Measurements from ENCODE around the gene RBP5.

DNA sequence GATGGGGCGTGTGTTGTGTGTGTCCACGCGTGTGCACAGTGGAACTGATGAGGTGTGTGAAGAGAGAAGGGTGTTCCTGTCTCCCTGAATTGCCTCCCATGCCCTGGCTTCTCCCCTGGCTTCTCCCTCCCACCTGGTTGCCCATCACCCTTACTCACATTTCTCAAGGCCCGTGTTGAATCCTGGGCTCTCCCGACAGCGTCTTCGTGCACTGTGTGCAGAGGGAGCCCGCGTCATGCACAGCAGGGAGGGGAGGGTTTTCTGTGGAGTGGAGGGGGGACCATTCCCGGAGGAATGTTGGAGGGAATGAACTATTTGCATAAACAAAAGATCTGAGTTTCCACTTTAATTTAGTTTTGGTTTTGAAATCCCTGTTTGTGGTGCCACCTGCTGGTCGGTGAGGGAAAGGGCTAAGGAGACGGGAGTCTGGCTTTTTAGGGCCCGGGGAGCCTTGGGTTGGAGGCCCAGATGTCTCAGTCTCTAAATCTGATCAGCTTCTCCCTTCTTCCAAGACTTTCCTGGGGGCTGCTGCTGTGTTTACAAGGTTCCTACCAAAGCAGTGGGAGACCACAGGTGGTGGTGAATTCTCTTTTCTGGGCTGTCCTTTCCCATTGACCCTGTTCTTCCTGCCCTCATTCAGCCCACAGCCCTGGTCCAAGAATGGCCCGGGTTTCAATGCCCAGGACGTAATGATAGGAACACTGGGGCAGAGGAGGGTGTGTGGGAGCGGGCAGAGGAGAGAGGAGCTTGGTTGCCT lies 36.3 kb downstream of the RBP5 start, which contains the start of gene C1R:
- TF ChIP-seq POLR2A (IDR thresholded peaks at IDR 0.05) (peak; percentile 25 to 37), CTCF (IDR thresholded peaks at IDR 0.05) (peak; percentile 81 to 93 (median 86))

Measured in adrenal gland (tissue), 5 donors.